GM19452 (cell line): ENCODE measurements around the gene ACOT2.
A peak's percentile ranks its signal among the peaks of the same experiment; 100 is the strongest.
"Not testable (repeated sequence)": the region's sequence is repeated elsewhere in the genome, so short reads cannot be mapped to it uniquely, and the experiment has no call there.

ENCODE experiments used
- ATAC-seq: cut with Tn5 transposase; IDR thresholded peaks from one replicate; pipeline ENCODE4 v1.9.1; 2021; ENCODE audit not compliant: unreplicated experiment

Gene ACOT2, protein sequence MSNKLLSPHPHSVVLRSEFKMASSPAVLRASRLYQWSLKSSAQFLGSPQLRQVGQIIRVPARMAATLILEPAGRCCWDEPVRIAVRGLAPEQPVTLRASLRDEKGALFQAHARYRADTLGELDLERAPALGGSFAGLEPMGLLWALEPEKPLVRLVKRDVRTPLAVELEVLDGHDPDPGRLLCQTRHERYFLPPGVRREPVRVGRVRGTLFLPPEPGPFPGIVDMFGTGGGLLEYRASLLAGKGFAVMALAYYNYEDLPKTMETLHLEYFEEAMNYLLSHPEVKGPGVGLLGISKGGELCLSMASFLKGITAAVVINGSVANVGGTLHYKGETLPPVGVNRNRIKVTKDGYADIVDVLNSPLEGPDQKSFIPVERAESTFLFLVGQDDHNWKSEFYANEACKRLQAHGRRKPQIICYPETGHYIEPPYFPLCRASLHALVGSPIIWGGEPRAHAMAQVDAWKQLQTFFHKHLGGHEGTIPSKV

DNA sequence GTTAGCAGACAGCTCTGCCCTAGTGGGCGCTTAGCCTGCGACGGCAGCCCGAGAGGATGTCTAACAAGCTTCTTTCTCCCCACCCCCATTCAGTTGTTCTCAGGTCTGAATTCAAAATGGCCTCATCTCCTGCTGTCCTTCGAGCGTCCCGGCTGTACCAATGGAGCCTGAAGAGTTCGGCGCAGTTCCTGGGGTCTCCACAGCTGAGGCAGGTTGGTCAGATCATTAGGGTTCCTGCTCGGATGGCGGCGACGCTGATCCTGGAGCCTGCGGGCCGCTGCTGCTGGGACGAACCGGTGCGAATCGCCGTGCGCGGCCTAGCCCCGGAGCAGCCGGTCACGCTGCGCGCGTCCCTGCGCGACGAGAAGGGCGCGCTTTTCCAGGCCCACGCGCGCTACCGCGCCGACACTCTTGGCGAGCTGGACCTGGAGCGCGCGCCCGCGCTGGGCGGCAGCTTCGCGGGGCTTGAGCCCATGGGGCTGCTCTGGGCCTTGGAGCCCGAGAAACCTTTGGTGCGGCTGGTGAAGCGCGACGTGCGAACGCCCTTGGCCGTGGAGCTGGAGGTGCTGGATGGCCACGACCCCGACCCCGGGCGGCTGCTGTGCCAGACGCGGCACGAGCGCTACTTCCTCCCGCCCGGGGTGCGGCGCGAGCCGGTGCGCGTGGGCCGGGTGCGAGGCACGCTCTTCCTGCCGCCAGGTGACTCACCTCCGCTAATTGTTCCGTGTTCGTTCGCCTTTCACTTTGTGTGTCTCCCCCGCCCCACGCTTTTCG lies at the start of gene ACOT2:
TSS of gene ACOT2 (plus strand) at position 29 of the 774 bp plus-strand sequence. CDS start at position 57, 28 bp downstream.
- peak; percentile 56 for ATAC-seq

DNA sequence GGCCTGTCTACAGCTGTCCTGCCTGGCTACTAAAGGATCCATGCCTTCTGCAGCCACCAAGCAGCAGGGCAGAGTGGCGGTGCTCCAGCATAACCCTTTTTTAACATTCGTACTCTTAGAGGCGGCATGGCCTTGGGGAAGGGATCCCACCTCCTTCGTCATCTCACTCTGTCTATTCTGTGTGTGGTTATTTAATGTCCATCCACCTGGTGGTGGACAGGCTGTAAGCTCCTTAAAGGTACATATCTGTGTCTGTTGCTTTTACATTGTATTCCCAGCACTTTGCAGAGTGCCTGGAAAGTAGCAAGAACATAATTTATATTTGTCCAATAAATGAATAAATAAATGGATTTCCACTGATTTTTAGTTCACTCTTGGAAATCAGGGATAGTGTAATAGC lies 47.8 kb upstream of the ACOT2 start:
- ATAC-seq = no peak

DNA sequence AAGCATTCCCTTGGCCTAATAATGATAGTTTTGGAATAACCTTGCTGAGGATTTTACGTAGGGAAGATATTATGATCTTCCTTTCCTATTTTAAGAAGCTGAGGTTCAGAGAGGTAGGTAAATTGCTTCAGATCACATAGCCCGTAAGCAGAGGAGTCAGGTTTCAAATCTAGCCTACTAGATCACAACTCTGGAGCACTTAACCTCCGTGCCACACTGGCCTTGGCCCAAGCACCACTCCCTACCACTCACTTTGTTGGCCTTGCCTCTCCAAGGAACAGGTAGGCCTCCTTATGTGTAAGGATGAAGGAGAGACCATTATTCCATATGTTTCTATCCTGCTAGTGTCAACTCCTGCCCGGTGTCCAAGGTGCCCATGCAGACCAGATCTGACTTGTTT lies 44.5 kb upstream of the ACOT2 start:
- ATAC-seq = no peak

DNA sequence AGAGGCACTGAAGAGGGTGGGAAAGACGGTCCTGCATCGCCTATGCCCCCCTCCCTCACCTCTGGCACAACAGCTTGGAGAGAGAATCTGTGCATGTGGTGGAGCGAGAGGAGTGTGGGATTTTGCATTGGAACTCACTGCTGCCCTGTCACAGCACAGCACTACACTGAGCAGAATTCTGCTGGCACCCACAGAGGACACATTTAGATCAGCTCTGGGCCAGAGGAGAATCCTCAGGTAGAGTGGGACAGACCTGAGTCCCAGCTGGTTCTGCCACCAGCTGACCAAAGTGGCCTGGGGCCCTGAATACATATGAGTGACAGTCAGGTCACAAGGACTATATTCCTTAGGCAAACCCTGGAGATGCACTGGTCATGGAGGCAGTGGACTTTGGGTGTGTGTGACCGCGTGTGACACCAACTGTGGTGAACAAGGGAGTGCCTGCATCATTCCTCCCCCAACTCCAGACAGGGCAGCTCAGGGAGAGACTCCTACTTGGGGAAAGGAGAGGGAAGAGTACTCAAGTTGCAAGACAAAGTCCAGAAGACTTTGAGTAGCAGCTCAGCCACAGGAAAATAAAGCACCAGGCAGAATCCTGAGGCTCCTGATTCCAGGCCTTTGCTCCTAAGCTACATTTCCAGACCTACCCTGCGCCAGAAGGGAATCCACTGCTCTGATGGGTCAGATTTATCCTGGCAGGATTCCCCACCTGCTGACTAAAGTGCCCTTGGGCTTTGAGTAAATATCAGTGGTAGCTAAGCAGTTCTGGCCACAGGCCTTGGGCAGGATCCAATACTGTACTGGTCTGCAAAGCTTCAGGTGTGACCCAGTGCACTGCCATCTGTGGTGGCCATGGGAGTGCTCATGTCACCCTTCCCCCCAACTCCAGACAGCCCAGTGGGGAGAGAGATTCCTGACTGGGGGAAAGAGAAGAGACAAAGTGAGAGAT lies 42.7 kb upstream of the ACOT2 start:
- ATAC-seq = no peak

DNA sequence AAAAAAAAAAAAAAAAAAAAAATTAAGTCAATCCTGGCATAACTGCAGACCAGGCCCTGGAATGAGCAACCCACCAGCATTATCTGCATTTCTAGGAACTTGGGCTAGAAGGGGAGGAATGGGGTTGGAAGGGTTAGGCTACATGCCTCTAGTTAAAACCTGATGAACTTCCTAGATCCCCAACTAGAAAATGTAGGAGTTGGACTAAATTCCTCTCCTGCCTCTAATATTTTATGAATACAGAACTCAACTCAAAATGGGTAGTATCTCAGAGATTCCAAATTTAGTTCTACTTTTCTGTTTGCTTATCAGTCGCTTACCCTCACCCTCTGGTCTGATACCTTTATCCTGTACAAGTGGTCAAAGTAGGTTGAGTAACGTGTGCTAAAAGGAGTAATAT lies 39.7 kb upstream of the ACOT2 start:
- ATAC-seq = not testable (repeated sequence)

DNA sequence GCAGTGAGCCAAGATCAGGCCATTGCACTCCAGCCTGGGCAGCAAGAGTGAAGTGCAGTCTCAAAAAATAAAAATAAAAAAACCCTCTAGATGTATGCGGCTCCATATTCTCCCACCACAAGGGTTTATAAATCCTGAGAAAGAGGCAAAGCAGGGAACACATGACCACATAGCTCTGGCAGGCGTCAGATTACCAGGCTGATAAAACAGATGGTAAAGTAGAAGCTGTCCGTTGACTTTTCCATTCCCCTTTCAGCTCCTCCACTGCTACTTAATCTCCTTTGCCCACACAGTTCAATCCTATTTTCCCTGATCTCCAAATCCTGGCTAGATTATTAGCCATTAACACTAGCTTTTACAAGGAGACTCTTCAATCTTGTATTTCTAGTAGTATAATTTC lies 37.0 kb upstream of the ACOT2 start:
- ATAC-seq = not testable (repeated sequence)

DNA sequence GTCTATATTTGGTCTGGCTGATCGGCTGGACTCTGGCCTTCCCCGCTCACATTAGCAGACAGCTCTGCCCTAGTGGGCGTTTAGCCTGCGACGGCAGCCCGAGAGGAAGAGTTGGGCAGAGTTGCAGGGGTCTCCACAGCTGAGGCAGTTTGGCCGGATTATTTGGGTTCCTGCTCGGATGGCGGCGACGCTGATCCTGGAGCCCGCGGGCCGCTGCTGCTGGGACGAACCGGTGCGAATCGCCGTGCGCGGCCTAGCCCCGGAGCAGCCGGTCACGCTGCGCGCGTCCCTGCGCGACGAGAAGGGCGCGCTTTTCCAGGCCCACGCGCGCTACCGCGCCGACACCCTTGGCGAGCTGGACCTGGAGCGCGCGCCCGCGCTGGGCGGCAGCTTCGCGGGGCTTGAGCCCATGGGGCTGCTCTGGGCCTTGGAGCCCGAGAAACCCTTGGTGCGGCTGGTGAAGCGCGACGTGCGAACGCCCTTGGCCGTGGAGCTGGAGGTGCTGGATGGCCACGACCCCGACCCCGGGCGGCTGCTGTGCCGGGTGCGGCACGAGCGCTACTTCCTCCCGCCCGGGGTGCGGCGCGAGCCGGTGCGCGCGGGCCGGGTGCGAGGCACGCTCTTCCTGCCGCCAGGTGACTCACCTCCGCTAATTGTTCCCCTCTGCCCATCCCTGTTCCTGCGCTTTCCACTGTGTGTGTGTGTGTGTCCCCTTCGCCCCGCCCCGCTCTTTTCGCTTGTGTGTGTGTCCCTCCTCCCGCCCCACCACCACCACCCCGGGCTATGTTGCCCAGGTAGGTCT lies 31.6 kb upstream of the ACOT2 start:
- ATAC-seq = not testable (repeated sequence)

DNA sequence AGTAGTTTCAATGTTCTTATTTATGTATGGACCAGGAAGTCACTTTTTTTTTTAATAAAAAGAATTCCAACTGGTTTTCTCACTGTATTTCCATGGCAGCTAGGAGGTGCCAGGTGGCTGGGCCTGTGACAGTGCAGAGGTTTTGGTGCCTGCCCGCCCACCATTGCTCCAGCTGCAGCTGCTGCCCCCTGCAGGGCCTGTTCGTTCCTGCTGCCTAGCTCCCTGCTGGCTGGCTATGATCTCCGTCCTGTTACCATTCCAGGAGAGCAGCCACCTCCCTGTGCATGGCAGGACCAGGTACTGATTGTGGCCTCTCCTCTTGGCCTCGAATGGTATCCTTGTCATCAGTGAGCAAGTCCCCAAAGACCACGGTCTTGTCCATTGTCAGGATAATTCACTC lies 30.0 kb upstream of the ACOT2 start:
- not testable (repeated sequence) for ATAC-seq

DNA sequence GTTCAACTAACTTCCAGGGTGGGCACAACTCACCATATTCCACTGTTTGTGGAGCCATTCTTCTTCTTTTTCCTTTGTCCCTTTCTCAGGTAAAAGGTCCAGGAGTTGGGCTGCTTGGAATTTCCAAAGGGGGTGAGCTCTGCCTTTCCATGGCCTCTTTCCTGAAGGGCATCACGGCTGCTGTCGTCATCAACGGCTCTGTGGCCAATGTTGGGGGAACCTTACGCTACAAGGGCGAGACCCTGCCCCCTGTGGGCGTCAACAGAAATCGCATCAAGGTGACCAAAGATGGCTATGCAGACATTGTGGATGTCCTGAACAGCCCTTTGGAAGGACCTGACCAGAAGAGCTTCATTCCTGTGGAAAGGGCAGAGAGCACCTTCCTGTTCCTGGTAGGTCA lies 26.1 kb upstream of the ACOT2 start:
- not testable (repeated sequence) for ATAC-seq

DNA sequence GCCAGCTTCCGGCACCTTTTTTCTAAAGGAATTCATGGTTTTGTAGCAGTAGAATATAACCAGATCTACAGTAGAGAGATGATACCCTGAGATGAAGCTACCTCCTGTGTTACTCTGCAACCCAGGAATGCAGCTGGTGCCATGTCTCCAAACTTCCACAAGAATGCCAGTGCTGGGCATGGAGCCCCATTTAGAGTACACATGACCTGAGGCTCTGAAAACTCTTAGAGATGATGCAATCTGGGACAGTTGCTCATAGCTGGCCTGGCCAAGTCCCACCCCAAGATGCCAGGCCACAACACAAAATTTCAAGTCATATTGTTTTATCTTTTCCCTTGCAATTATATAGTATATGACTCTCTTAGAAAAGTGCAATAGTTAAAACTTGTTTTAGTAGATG lies 23.7 kb upstream of the ACOT2 start:
- not testable (repeated sequence) for ATAC-seq

DNA sequence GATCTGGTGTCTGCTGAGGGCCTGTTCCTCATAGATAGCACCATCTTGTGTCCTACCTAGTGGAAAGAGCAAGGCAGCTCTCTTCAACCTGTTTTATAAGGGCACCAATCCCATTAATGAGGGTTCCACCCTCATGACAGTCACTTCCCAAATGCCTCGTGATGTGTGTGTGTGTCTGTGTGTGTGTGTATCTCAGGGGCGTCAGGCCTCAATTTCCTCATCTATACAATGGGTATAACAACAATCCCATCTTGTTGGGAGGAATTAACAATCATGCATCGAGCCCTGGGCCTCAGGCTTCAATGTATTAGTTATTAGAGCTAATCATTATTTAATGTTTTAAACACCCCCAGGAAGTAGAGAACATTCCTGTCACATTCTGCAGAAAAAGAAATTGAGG lies 19.9 kb upstream of the ACOT2 start:
- not testable (repeated sequence) for ATAC-seq

DNA sequence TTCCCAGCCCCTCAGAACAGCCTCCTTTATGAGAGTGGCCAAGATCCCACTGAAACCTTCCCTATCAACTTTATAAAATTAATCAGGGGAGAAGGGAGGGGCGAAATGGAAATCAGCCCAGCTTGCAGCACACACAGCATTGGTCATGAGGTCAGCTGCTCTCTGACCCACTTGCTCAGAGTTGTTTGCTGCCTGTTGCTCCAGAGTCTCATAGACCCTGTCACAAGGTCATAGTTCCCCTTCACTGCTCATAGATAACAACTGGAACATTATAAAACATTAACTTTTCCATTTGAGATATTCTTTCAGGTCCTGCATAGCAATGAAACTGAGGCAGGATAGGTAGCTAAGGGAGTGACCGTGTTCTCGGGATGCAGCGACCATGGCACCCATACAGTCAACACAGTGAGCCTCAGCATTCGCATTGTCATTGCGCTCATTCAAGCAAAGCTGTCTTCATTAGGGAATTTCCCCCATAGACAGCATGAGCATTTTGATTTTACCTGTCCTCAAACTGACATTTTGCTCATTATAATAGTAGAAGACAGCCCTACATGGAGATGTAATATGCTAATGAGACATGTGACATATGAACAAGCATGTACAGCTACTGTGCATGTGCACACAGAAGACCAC lies 19.0 kb upstream of the ACOT2 start:
- ATAC-seq = not testable (repeated sequence)

DNA sequence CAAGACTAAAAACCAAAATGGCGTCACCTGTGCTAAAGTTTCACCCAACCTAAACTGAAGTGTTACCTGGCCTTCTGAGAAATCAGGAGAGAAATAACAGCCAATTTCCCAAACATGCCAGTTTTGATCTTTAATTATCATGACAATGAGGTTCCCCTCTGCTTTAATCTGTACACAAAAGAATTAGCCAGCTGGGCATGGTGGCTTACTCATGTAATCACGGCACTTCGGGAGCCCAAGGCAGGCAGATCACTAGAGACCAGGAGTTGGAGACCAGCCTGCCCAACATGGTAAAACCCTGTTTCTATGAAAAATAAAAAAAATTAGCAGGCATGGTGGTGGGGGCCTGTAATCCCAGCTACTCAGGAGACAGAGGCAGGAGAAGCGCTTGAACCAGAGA lies 15.2 kb upstream of the ACOT2 start:
- ATAC-seq = no peak

DNA sequence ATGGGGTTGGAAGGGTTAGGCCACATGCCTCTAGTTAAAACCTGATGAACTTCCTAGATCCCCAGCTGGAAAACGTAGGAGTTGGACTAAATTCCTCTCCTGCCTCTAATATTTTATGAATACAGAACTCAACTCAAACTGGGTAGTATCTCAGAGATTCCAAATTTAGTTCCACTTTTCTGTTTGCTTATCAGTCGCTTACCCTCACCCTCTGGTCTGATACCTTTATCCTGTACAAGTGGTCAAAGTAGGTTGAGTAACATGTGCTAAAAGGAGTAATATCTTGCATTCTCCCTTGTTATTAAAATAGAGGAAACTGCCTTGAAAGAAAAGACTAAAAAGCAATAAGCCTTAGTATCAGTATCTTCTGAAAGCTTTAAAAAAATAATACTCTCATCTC lies 11.8 kb upstream of the ACOT2 start:
- not testable (repeated sequence) for ATAC-seq

DNA sequence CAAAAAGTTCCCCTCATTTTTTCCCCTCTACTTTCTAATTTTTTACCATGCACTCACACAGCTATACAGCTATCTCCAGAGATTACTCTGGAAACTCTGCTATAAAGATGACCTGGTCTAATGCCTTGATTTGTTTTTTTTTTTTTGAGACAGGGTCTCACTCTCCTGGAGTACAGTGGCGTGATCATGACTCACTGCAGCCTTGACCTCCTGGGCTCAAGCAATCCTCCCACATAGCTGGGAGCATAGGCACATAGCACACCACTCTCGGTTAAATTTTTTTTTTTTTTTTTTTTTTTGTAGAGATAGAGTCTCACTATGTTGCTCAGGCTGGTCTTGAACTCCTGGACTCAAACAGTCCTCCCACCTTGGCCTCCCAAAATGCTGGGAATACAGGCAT lies 10.8 kb upstream of the ACOT2 start:
- not testable (repeated sequence) for ATAC-seq

DNA sequence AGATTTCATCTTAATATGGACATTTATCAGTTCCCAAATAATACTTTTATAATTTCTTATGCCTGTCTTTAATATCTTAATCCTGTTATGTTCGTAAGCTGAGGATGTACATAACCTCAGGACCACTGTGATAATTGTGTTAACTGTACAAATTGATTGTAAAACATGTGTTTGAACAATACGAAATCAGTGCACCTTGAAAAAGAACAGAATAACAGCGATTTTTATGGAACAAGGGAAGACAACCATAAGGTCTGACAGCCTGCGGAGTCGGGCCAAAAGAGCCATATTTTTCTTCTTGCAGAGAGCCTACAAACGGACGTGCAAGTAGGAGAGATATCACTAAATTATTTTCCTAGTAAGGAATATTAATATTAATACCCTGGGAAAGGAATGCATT lies 6.8 kb upstream of the ACOT2 start:
- ATAC-seq = not testable (repeated sequence)

DNA sequence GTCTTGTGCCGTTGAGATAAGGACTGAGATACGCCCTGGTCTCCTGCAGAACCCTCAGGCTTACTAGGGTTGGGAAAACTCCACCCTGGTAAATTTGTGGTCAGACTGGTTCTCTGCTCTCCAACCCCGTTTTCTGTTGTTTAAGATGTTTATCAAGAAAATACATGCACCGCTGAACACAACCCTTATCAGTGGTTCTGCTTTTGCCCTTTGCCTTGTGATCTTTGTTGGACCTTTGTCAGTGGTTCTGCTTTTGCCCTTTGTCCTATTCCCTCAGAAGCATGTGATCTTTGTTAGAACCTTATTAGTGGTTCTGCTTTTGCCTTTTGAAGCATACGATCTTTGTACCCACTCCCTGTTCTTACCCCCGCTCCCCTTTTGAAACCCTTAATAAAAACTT lies 6.3 kb upstream of the ACOT2 start:
- ATAC-seq = not testable (repeated sequence)

DNA sequence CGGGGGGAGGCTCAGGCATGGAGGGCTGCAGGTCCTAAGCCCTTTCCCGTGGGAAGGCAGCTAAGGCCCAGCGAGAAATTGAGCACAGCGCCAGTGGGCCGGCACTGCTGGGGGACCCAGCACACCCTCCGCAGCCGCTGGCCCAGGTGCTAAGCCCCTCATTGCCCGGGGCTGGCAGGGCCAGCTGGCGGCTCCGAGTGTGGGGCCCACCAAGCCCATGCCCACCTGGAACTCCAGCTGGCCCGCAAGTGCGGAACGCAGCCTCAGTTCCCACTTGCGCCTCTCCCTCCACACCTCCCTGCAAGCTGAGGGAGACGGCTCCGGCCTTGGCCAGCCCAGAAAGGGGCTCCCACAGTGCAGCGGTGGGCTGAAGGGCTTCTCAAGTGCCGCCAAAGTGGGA lies 2.6 kb upstream of the ACOT2 start:
- not testable (repeated sequence) for ATAC-seq

DNA sequence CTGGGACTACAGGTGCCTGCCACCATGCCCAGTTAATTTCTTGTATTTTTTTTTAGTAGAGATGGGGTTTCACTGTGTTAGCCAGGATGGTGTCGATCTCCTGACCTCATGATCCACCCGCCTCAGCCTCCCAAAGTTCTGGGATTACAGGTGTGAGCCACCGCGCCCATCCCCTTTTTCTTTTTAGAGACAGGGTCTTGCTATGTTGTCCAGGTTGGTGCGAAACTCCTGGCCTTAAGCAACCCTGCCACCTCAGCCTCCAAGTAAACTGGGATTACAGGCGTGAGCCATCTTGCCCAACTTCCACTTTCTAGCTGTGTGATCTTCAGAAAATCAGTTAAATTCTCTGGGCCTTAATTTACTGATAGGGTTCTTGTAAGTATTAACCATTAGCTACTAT lies 2.1 kb upstream of the ACOT2 start:
- not testable (repeated sequence) for ATAC-seq

DNA sequence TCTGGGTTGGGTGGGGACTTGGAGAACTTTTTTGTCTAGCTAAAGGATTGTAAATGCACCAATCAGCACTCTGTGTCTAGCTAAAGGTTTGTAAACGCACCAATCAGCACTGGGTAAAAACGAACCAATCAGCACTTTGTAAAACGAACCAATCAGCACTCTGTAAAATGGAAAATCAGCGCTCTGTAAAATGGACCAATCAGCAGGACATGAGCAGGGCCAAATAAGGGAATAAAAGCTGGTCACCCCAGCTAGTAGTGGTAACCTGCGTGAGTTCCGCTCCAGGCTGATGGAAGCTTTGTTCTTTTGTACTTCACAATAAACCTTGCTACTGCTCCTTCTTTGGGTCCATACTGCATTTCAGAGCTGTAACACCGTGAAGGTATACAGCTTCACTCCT lies 1.7 kb upstream of the ACOT2 start:
- ATAC-seq = no peak
